ENCODE data around the gene LYG1. TPM values are rescaled to one million over a fixed set of nuclear protein-coding genes. Genes with fewer than 3 reads are reported as not detected.
"Not testable (repeated sequence)": the region's sequence is repeated elsewhere in the genome, so short reads cannot be mapped to it uniquely, and the experiment has no call there.

LYG1 gene
- polyA plus RNA-seq (2011; rRNA removed) (0.70 and 0.85 TPM in 2 replicates), polyA minus RNA-seq (2011; rRNA and poly(A)+ RNA removed) (0.31 and 0.33 TPM in 2 replicates)

- H3K27me3 ChIP-seq (ENCODE audit: control insufficient read depth, insufficient read depth, low read length); DNase-seq (ENCODE audit: low read depth); H3K4me3 ChIP-seq (ENCODE audit: low read depth, low read length); POLR2A ChIA-PET; CTCF ChIA-PET; H3K36me3 ChIP-seq (ENCODE audit: control insufficient read depth, insufficient read depth, low read length): not testable (repeated sequence)
These were observed at the start of gene LYG1 for GRCh38 chr2:99301097-99301496. Gene LYG1, minus strand, starts transcription at chr2:99301197. Its CDS starts 5,527 bp downstream, at chr2:99295670.

DNA sequence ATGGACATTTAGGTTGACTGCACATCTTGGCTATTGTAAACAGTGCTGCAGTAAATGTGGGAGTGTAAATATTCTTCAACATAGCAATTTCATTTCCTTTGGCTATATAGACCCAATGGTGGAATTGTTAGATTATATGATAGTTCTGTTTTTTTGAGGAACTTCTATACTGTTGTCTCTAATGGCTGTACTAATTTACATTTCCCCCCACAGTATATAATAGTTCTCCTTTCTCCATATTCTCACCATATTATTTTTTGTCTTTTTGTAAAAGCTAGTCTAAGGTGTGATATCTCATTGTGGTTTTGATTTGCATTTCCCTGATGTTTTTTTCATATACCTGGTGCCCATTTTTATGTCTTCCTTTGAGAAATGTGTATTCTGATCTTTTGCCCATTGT, 49.2 kb upstream of the LYG1 start:
- POLR2A ChIA-PET, result no interaction called here
- H3K4me3 ChIP-seq (ENCODE audit: low read depth, low read length), result no peak overlapping the region
- H3K27me3 ChIP-seq (ENCODE audit: control insufficient read depth, insufficient read depth, low read length), result no peaks in the 10 kb centered on the region
- no peak for DNase-seq (ENCODE audit: low read depth)
- H3K36me3 ChIP-seq (ENCODE audit: control insufficient read depth, insufficient read depth, low read length), result no peaks in the 10 kb centered on the region
- no peak for TF ChIP-seq CTCF (IDR thresholded peaks at IDR 0.05; ENCODE audit: insufficient read depth, low read depth, low read length)
- CTCF ChIA-PET, result no interaction called here

DNA sequence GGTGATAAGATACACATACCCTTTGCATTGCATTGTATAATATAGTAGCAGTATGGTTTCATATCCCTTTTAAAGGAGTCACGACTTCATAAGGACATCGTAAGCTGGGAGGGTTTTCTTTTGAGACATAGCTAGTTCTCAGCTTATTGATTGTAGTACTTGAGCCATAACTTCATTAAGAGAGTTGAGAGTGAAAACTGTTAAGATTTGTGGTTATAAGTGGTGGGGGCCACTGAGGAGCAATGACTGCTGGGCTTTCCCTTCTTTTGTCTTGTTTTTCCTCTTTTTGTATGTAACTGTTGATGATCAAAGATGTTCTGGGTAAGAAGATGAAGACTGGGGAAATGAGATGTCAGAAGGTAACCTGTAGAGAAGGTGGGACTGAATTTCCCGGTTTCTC, 47.2 kb upstream of the LYG1 start:
- no peaks in the 10 kb centered on the region for H3K27me3 ChIP-seq (ENCODE audit: control insufficient read depth, insufficient read depth, low read length)
- DNase-seq (ENCODE audit: low read depth), result no peak
- H3K4me3 ChIP-seq (ENCODE audit: low read depth, low read length), result no peak overlapping the region
- TF ChIP-seq CTCF (IDR thresholded peaks at IDR 0.05; ENCODE audit: insufficient read depth, low read depth, low read length), result no peak
- ChIA-PET POLR2A (no interaction called here), CTCF (interaction anchor here (1.4 kb wide), 1 partner anchor 11 kb away, joined by 6 read pairs; the partner anchor contains the start of gene EIF5B)
- no peaks in the 10 kb centered on the region for H3K36me3 ChIP-seq (ENCODE audit: control insufficient read depth, insufficient read depth, low read length)

DNA sequence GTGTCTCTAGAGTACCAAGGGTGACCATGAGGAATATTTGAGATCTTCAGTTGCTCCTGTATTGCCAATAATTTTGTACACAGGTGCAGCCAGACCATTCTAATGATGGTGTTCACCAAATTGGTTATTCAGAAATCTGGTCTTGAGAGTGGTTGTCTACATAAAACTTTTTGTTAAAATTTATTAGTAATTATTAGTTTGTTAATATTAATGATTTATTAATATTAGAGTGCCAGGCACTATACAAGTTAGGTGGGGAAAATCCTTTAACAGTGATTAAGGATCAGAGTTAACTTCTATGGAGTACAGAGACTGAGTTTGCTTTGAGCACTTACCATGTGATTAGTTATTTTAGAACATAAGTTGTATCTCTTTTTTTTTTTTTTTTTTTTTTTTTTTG, 45.2 kb upstream of the LYG1 start:
- ChIA-PET CTCF (no interaction called here), POLR2A (no interaction called here)

GRCh38 chr2:99345446-99345845, 44.4 kb upstream of the LYG1 start:
- H3K27me3 ChIP-seq (ENCODE audit: control insufficient read depth, insufficient read depth, low read length); H3K4me3 ChIP-seq (ENCODE audit: low read depth, low read length); CTCF ChIA-PET; DNase-seq (ENCODE audit: low read depth); POLR2A ChIA-PET; H3K36me3 ChIP-seq (ENCODE audit: control insufficient read depth, insufficient read depth, low read length): not testable (repeated sequence)

More for the DNA sequence above, 45.2 kb upstream of the LYG1 start:
- no peak for TF ChIP-seq CTCF (IDR thresholded peaks at IDR 0.05; ENCODE audit: insufficient read depth, low read depth, low read length)
- H3K36me3 ChIP-seq (ENCODE audit: control insufficient read depth, insufficient read depth, low read length), result no peaks in the 10 kb centered on the region
- no peaks in the 10 kb centered on the region for H3K27me3 ChIP-seq (ENCODE audit: control insufficient read depth, insufficient read depth, low read length)
- DNase-seq (ENCODE audit: low read depth), result no peak
- no peak overlapping the region for H3K4me3 ChIP-seq (ENCODE audit: low read depth, low read length)

- POLR2A ChIA-PET, result no interaction called here
- Histone ChIP-seq H3K36me3 (ENCODE audit: control insufficient read depth, insufficient read depth, low read length) (no peaks in the 10 kb centered on the region), H3K4me3 (ENCODE audit: low read depth, low read length) (no peak overlapping the region), H3K27me3 (ENCODE audit: control insufficient read depth, insufficient read depth, low read length) (no peaks in the 10 kb centered on the region)
- CTCF ChIA-PET, result no interaction called here
- no peak for DNase-seq (ENCODE audit: low read depth)
- no peak for TF ChIP-seq CTCF (IDR thresholded peaks at IDR 0.05; ENCODE audit: insufficient read depth, low read depth, low read length)
These were observed 41.5 kb upstream of the LYG1 start for GRCh38 chr2:99342536-99342935.
